Measurements from ENCODE around the gene ANKZF1.

DNA sequence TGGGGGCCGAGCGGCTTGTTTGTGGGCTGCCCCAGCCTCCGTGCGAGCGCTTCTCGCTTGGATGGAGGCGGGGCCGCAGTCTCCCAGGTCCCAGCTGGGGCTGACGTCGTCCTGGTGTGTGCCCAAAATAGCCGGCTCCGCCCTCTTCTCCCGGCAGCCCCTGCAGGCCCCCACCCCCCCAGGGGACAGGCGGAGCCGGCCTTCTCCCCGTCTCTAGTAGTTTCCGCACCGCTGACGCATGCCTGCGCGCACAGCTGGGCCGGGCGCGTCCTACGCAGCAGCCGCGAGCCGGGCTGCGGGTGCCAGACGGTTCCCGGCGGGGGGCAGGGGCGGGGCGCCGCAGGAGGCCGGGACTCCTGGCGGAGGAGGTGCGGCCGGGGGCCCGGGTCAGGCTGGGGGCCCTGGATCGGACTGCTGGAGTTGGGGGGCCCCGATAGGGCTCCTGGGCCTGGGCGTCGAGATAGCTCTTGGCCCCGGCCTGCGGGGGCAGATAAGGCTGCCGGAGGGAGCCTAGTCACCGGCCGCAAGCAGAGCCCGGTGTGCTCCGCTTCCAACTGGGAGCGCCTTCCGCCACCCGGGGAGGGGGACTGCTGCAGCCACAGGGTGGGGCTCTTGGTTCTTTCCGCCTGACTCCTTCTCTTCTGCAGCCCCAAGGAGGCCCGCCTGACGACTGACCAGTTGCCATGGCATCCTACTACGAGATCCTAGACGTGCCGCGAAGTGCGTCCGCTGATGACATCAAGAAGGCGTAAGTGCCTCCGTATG lies 49.7 kb downstream of the ANKZF1 start, which contains the start of gene DNAJB2:
- TF ChIP-seq YY1 (IDR thresholded peaks at IDR 0.05; ENCODE audit: low read depth) = peak; percentile 61
- no peak for TF ChIP-seq FOXM1 (IDR thresholded peaks at IDR 0.05; ENCODE audit: borderline replicate concordance, low read depth)
- TF ChIP-seq TEAD4 (IDR thresholded peaks at IDR 0.05) = peak; percentile 71
- TF ChIP-seq CEBPB (IDR thresholded peaks at IDR 0.05) = peak; percentile 15; the same call in 1 of the 2 replicates
- no peak for TF ChIP-seq TAF1 (IDR thresholded peaks at IDR 0.05; ENCODE audit: low read depth)

All from Ishikawa (cell line).